Colonic mucosa (tissue), 4 donors: ENCODE results near the gene CDC25B. TPM values are rescaled to one million over a fixed set of nuclear protein-coding genes. Genes with fewer than 3 reads are reported as not detected.

Experiments used
- DNase-seq: peaks from one replicate; pipeline ENCODE4 v3.0.0-alpha.2; 2020
- H3K27ac ChIP-seq: fragments of 200-600 bp; one replicate; pipeline ENCODE4 v1.8.0; 2021
- H3K27me3 ChIP-seq: fragments of 200-600 bp; one replicate; pipeline ENCODE4 v1.8.0; 2021
- H3K36me3 ChIP-seq: fragments of 200-600 bp; one replicate; pipeline ENCODE4 v1.8.0; 2021
- H3K4me1 ChIP-seq: fragments of 200-600 bp; one replicate; pipeline ENCODE4 v1.8.0; 2021; ENCODE audit warnings: mild to moderate bottlenecking
- H3K4me3 ChIP-seq: fragments of 200-600 bp; one replicate; pipeline ENCODE4 v1.8.0; 2021
- H3K9ac ChIP-seq, 2 donors: one replicate each; pipeline ENCODE4 v1.7.0; 2013; ENCODE audit warnings: control low read depth in 2 of 2, low read depth in 2 of 2, low read length in 2 of 2
- H3K9me3 ChIP-seq: fragments of 200-600 bp; one replicate; pipeline ENCODE4 v1.8.0; 2021
- CTCF ChIP-seq: fragments of 200-600 bp; IDR thresholded peaks from one replicate; pipeline ENCODE4 v1.8.0; 2022; ENCODE audit warnings: antibody characterized with exemption, mild to moderate bottlenecking
- intact Hi-C: fragments of 100-400 bp; cut with DNase I; formaldehyde crosslinking; loops from one replicate; pipeline ENCODE4 v1.14.1; 2022
- total RNA-seq, 2 donors: library from RNA; stranded (reverse); fragmentation: NEBNext Ultra II Directional in 1 of 2; extraction: Animal tissue kit (Norgen Biotek cat#: 25700) in 1 of 2; gene quantifications; one replicate each; pipeline ENCODE4 v1.2.1, GENCODE V29; 2021
- donor health status: healthy.
- donor health status: DM: no; HTN: no; CAD: no.
- donor health status: DM: no; HTN: no; CAD: no.

The CDC25B gene
- total RNA-seq, 2 donors from 2014 or later: 41.9 to 65.5 TPM

GRCh38 chr20:3803854-3804253 is 7.7 kb downstream of the CDC25B start:
- no peaks in the 10 kb centered on the region for H3K27me3 ChIP-seq
- no peak for DNase-seq
- no peaks in the 10 kb centered on the region for H3K9me3 ChIP-seq
- H3K9ac ChIP-seq: no peak overlapping the region
- no peak overlapping the region for H3K27ac ChIP-seq
- H3K4me1 ChIP-seq: peaks cover 28% of the 10 kb centered on the region
- intact Hi-C loops: no loop called here
- no peak overlapping the region for H3K4me3 ChIP-seq
- no peak for TF ChIP-seq CTCF
- H3K36me3 ChIP-seq: peaks cover 24% of the 10 kb centered on the region

- no peak for DNase-seq
- intact Hi-C loops: no loop called here
- H3K36me3 ChIP-seq: peaks cover 24% of the 10 kb centered on the region
- H3K4me3 ChIP-seq: no peak overlapping the region
- no peak for TF ChIP-seq CTCF
- H3K27me3 ChIP-seq: no peaks in the 10 kb centered on the region
- H3K4me1 ChIP-seq: peaks cover 25% of the 10 kb centered on the region
- H3K27ac ChIP-seq: no peak overlapping the region
- H3K9me3 ChIP-seq: no peaks in the 10 kb centered on the region
- no peak overlapping the region for H3K9ac ChIP-seq
Observed at GRCh38 chr20:3804254-3804751, 8.2 kb downstream of the CDC25B start.

- Histone ChIP-seq H3K27me3 (no peaks in the 10 kb centered on the region), H3K27ac (peak overlapping the region; percentile 97), H3K9ac (no peak overlapping the region), H3K36me3 (peaks cover 24% of the 10 kb centered on the region), H3K9me3 (no peaks in the 10 kb centered on the region), H3K4me3 (no peak overlapping the region), H3K4me1 (peaks cover 24% of the 10 kb centered on the region)
- intact Hi-C loops: no loop called here
- no peak for TF ChIP-seq CTCF
- DNase-seq: no peak
Observed at GRCh38 chr20:3804781-3805180, 8.7 kb downstream of the CDC25B start.

GRCh38 chr20:3808544-3808943 is 12.4 kb downstream of the CDC25B start:
- Histone ChIP-seq H3K9ac (peak overlapping the region in 1 of 2 donors; percentile 78), H3K27ac (peak overlapping the region; percentile 97), H3K9me3 (no peaks in the 10 kb centered on the region), H3K36me3 (peaks cover under 1% of the 10 kb centered on the region), H3K4me3 (no peak overlapping the region), H3K4me1 (peaks cover 38% of the 10 kb centered on the region), H3K27me3 (no peaks in the 10 kb centered on the region)
- DNase-seq: no peak
- intact Hi-C loops: no loop called here
- no peak for TF ChIP-seq CTCF

GRCh38 chr20:3811467-3812258 is 15.6 kb downstream of the CDC25B start:
- Histone ChIP-seq H3K27me3 (no peaks in the 10 kb centered on the region), H3K9ac (peak overlapping the region; percentile 40 to 92), H3K36me3 (no peaks in the 10 kb centered on the region), H3K4me1 (peaks cover 36% of the 10 kb centered on the region), H3K9me3 (no peaks in the 10 kb centered on the region), H3K4me3 (peak overlapping the region; percentile 6), H3K27ac (peak overlapping the region; percentile 90)
- intact Hi-C loops: no loop called here
- no peak for TF ChIP-seq CTCF
- DNase-seq: peak; percentile 99
